ENCODE measurements around the gene PTS. TPM values are rescaled to one million over a fixed set of nuclear protein-coding genes. Genes with fewer than 3 reads are reported as not detected.

Gene PTS
- polyA plus RNA-seq, 3 donors = 11.8 to 25.0 (median 14.0) TPM

DNA sequence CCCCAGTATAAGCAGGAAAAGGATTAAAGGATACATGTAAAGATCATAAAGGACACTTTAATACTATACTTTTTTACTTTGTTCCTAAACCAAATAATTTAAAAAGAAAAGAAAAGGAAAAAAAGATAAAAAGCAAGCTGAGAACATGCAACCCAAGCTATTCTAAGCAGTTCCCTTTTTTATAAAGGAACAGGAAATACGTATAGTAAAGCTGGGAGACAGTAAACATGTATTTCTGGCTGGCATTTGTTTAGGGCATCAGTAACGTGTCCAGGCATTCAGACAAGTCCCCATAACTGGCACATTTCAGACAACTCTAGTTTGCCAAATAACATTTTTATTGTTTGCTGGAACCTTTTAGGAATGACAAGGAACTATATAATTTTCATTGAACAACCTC lies 26.0 kb upstream of the PTS start:
- Mint-ChIP-seq H3K4me1 (peaks cover 22% of the 10 kb centered on the region), H3K27ac (peak overlapping the region in 5 of 7 donors; percentile 45 to 73 (median 54)), H3K36me3 (no peaks in the 10 kb centered on the region), H3K27me3 (ENCODE audit: low read depth in 3 of 3) (peaks cover 0 to 2% (median 0%) of the 10 kb centered on the region in 3 donors), H3K4me3 (peak overlapping the region in 1 of 2 donors; percentile 35), H3K9me3 (peaks cover 0 to 4% (median 0%) of the 10 kb centered on the region in 7 donors)
- Histone ChIP-seq H3K36me3 (replicated peaks in 1 of 2; ENCODE audit: control insufficient read depth in 1 of 2, insufficient read depth in 2 of 2, low read length in 2 of 2) (no peaks in the 10 kb centered on the region), H3K9ac (ENCODE audit: insufficient read depth, low read length, poor library complexity, severe bottlenecking) (peak overlapping the region; percentile 18), H3K4me2 (replicated peaks; ENCODE audit: extremely low read depth, low read length, poor library complexity, severe bottlenecking) (peak overlapping the region; percentile 26), H3K9me3 (replicated peaks in 1 of 2; ENCODE audit: control insufficient read depth in 1 of 2, insufficient read depth in 1 of 2, low read length in 2 of 2) (no peaks in the 10 kb centered on the region), H3K27me3 (ENCODE audit: control insufficient read depth in 2 of 2, insufficient read depth in 2 of 2, low read length in 2 of 2) (no peaks in the 10 kb centered on the region), H4K20me1 (ENCODE audit: insufficient read depth, low read length) (no peaks in the 10 kb centered on the region), H2AFZ (ENCODE audit: insufficient read depth, low read depth, low read length, poor library complexity, severe bottlenecking) (no peak overlapping the region), H3K4me1 (ENCODE audit: control insufficient read depth in 1 of 2, insufficient read depth in 2 of 2, low read length in 2 of 2) (peaks cover 22 to 26% of the 10 kb centered on the region in 2 donors), H3K27ac (ENCODE audit: low read depth in 1 of 2, low read length in 2 of 2) (peak overlapping the region in 1 of 2 donors; percentile 65), H3K79me2 (ENCODE audit: insufficient read depth, low read length) (no peaks in the 10 kb centered on the region), H3K4me3 (replicated peaks in 1 of 3; ENCODE audit: low read depth in 2 of 3, low read length in 3 of 3) (no peak overlapping the region)
- WGBS (ENCODE audit: insufficient coverage) = no CpG with 5 or more reads among the region's 2 CpGs
- TF ChIP-seq, protein P1, sequence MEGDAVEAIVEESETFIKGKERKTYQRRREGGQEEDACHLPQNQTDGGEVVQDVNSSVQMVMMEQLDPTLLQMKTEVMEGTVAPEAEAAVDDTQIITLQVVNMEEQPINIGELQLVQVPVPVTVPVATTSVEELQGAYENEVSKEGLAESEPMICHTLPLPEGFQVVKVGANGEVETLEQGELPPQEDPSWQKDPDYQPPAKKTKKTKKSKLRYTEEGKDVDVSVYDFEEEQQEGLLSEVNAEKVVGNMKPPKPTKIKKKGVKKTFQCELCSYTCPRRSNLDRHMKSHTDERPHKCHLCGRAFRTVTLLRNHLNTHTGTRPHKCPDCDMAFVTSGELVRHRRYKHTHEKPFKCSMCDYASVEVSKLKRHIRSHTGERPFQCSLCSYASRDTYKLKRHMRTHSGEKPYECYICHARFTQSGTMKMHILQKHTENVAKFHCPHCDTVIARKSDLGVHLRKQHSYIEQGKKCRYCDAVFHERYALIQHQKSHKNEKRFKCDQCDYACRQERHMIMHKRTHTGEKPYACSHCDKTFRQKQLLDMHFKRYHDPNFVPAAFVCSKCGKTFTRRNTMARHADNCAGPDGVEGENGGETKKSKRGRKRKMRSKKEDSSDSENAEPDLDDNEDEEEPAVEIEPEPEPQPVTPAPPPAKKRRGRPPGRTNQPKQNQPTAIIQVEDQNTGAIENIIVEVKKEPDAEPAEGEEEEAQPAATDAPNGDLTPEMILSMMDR (IDR thresholded peaks at IDR 0.05) = no peak
- DNase-seq = peak in 1 of 3 donors; percentile 31
- intact Hi-C loops (cut with micrococcal nuclease) = no loop called here

DNA sequence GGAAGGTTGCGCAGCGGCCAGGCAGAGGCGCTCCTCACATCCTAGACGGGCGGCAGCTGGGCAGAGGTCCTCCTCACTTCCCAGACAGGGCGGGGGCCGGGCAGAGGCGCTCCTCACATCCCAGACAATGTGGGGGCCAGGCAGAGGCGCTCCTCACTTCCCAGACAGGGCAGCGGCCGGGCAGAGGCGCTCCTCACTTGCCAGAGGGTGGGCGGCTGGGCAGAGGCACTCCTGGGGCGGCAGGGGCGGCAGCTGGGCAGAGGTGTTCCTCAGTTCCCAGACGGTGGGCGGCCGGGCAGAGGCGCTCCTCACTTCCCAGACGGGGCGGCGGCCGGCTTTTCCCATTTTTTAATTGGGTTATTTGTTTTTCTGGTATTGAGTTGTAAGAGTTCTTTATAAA lies 20.2 kb upstream of the PTS start:
- Histone ChIP-seq H3K79me2 (ENCODE audit: insufficient read depth, low read length) (no peaks in the 10 kb centered on the region), H2AFZ (ENCODE audit: insufficient read depth, low read depth, low read length, poor library complexity, severe bottlenecking) (no peak overlapping the region), H3K9me3 (replicated peaks in 1 of 2; ENCODE audit: control insufficient read depth in 1 of 2, insufficient read depth in 1 of 2, low read length in 2 of 2) (no peaks in the 10 kb centered on the region), H3K9ac (ENCODE audit: insufficient read depth, low read length, poor library complexity, severe bottlenecking) (no peak overlapping the region), H3K4me1 (ENCODE audit: control insufficient read depth in 1 of 2, insufficient read depth in 2 of 2, low read length in 2 of 2) (no peaks in the 10 kb centered on the region), H3K27me3 (ENCODE audit: control insufficient read depth in 2 of 2, insufficient read depth in 2 of 2, low read length in 2 of 2) (no peaks in the 10 kb centered on the region), H3K36me3 (replicated peaks in 1 of 2; ENCODE audit: control insufficient read depth in 1 of 2, insufficient read depth in 2 of 2, low read length in 2 of 2) (no peaks in the 10 kb centered on the region), H4K20me1 (ENCODE audit: insufficient read depth, low read length) (no peaks in the 10 kb centered on the region), H3K4me3 (replicated peaks in 1 of 3; ENCODE audit: low read depth in 2 of 3, low read length in 3 of 3) (no peak overlapping the region), H3K4me2 (replicated peaks; ENCODE audit: extremely low read depth, low read length, poor library complexity, severe bottlenecking) (no peak overlapping the region), H3K27ac (ENCODE audit: low read depth in 1 of 2, low read length in 2 of 2) (no peak overlapping the region)
- WGBS (ENCODE audit: insufficient coverage) = 87% methylated on average over 5 of the region's 23 CpGs
- DNase-seq = no peak
- Mint-ChIP-seq H3K9me3 (peaks cover 0 to 1% (median 0%) of the 10 kb centered on the region in 7 donors), H3K27me3 (ENCODE audit: low read depth in 3 of 3) (peaks cover 2 to 5% (median 2%) of the 10 kb centered on the region in 3 donors), H3K36me3 (no peaks in the 10 kb centered on the region), H3K4me3 (no peak overlapping the region), H3K27ac (no peak overlapping the region), H3K4me1 (peaks cover 3% of the 10 kb centered on the region)
- intact Hi-C loops (cut with micrococcal nuclease) = no loop called here
- TF ChIP-seq, protein P1 (IDR thresholded peaks at IDR 0.05) = no peak

Measured in CD14-positive monocyte (primary cell).